Stimulated activated CD8-positive, alpha-beta memory T cell treated with anti-CD3 and anti-CD28 coated beads, Interleukin-4, amount 100 ng/mL, for 4 hours (primary cell): ENCODE measurements around the gene PPP1R7.
"Not testable (repeated sequence)": the region's sequence is repeated elsewhere in the genome, so short reads cannot be mapped to it uniquely, and the experiment has no call there.

Source experiments
- DNase-seq, 2 donors: peaks; one replicate each; pipeline ENCODE4 v3.0.0-alpha.2; 2020; ENCODE audit warnings: low read depth in 2 of 2, low spot score in 1 of 2

Gene PPP1R7

DNA sequence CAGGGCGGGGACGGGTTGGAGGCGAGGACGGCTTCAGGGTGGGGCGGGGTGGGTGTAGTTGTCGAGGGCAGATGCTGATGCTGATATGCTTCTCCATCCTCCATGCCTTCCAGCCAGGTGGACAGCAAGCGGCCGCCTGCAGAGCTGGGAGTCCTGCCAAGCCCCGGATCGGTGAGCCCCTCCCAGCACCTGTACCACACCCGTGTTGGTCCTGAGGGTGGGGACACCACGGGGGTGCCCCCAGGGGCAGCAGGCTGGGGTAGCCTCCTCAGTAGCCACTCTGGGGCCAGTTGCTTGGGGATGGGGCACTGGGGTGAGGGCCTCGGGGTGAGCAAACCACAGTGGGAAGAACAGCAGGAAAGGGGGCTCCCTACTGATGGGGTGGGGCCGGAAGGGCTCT lies 40.8 kb downstream of the PPP1R7 start:
- no peak for DNase-seq

DNA sequence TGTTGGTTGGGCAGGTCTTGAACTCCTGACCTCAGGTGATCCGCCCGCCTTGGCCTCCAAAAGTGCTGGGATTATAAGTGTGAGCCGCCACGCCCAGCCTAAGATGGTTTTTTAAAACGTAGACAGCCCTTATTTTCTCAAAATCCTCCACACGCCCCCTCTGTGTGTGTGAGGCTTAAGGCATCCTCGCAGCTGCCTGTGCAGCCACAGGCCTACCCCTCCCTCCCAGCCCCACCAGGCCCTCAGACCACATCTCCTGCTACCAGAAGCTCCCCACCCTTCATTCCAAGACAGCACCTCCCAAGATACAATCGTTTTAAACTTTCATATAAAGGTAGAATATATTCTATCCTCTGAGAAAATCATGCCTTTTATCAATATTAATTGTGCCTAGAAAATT lies 43.0 kb downstream of the PPP1R7 start:
- DNase-seq: no peak

- no peak for DNase-seq
Measured at GRCh38 chr2:241194811-241195210, 44.5 kb downstream of the PPP1R7 start.

DNA sequence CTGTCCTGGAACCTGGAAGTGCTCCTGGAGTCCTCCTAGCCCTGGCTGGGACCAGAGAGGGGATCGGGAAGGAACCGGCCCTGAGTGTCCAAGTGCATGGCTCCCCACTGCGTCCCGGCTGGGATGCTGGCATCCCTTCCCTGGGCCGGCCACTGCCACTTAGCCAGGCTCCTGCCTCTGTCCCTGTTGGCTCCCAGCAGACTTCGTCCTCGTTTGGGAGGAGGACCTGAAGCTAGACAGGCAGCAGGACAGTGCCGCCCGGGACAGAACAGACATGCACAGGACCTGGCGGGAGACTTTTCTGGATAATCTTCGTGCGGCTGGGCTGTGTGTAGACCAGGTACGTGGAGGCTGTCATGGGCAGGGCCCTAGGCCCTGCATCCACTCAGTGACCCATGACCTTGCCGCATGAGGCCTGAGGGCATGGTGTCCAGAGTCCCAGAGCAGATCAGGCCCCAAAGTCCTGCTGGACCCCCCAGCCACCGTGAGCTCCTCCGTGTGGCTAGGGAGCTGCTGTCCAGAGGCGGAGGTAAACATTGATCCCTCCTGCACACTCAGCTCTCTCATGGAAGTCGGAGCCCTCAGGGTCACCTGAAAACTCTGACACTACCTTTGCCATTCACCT lies 45.4 kb downstream of the PPP1R7 start:
- no peak for DNase-seq

GRCh38 chr2:241197246-241197645 lies 47.0 kb downstream of the PPP1R7 start:
- DNase-seq: not testable (repeated sequence)

DNA sequence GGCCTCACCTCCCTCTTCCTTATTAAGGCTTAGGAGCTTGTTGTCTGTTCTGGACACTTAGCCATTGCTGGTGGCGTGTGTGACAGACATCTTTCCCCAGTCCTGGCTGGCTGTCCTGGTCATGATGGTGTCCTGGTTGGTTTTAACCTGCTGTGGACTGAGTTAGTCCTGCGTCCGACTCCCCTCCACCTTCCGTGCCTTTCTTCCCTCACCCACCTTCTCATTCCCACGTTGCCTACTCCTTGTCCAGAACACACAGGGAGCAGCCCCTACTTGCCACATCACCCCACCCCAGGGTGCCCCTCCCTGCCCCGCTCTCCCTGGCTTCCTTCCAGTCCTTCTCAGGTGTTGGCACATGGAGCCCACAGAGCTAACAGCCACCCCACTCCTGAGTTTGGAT lies 47.7 kb downstream of the PPP1R7 start:
- DNase-seq: no peak

DNA sequence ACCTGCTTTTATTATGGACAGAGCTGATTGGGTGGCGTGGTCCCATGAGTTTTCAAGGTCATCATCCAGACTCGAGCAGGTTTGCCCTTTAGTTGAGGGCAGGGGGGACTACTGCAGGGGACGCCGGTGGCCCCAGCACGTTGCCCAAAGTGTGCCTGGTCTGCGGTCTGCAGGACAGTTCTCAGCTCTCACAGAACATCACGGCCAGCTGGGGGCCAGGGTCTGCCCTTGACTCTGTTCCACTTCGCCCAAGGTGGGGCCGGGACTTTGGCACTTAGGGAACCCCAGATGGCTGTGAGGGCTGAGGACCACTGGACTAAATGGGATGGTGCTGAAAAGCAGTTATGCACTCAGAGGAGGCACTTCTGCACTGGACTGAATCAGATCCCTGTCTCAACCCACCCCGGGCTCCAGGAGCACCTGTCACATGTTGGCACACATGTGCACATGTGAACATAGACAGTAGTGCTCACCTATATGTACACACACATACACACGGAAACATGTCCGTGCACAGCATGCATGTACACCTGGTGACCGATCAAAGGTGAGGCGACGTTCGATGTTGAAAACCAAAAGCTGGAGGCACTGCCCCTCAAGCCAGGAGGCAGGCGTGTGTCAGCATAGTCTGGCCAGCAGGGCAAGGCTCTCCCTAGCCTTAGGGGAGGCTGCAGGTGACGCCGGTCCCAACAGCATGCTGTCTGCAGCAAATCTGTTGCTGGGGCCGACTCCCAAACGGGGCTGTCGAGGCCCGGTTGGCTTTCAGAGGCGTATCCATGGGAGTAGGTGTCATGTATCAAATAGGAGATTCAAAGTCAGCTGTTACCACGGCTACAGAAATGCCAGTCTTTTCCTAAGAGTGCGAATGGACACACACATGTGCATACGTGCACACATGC lies 48.4 kb downstream of the PPP1R7 start:
- DNase-seq: no peak

DNA sequence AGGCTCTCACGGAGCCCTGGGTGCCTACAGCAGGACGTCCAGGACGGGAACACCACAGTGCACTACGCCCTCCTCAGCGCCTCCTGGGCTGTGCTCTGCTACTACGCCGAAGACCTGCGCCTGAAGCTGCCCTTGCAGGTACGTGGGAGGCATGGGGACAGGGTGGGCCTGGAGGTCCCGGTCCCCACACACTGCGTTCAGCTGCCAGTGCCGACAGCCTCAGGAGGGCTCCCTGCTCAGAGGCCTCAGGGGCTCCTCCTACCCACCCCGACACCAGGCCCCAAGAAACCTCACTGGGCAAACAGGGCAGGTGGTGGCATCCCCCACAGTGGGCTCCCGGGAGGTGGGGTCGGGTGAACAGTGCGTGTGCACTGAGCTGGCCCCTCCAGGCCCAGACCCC lies 49.0 kb downstream of the PPP1R7 start:
- no peak for DNase-seq

DNA sequence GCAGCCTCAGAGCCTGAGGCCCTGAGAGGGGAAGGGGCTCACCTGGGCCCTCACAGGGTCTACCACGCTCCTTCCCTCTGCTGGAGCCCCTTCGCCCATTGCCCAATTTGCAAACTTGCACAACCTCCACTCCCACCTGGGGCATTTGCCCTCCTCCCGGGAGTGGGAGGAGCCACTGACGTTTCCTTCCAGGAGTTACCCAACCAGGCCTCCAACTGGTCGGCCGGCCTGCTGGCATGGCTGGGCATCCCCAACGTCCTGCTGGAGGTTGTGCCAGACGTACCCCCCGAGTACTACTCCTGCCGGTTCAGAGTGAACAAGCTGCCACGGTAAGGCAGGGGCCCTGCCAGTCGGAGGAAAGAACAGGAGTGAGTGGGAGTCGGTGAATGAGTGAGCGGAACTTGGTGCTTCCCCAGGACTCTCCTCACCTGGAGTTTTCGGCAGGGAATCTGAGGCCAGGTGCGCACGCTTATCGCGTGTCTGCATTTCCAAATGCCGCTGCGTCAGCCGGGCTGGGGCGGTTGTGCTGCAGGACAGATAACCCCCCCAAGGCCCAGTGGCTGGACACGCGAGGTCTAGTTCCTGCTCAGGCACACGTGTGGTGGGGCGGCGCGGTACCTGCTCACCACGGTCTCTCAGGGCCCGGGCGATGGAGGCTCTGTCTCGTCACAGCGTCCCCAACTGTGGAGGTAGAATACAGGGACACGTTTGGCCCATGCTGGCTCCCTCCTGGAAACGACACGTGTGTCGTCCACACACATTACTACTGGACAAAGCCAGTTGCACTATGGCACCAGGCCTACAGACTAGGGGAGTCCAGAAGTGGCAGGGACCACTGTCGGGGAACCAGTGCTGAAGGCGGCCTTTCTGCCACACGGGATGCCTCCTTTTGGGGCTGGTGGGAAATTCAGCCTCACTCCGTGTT lies 49.9 kb downstream of the PPP1R7 start:
- DNase-seq: no peak

DNA sequence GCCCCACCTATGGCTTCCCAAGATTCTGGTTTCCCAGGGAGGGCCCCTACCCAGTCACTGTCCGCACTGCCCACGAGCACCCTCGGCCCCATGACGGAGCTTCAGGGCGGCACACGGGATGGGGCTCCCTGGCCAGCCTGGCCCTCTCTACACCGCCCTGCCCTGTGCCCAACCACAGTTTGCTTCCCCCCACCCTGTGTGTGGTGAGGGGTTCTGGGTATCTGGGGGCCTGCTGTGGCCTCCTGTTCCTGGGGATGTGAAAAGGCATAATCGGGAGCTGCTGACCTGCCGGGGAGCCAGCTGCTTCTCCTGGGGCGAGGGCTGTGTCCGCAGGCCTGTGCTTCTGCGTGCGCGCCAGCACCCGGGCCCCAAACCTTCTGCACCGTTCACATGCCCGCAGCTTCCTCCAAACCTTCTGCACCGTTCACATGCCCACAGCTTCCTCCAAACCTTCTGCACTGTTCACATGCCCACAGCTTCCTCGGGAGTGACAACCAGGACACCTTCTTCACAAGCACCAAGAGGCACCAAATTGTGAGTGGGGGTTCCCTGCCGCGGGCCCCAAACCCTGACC lies 50.6 kb downstream of the PPP1R7 start:
- DNase-seq: no peak

- DNase-seq: no peak
Measured at GRCh38 chr2:241201445-241202267, 51.4 kb downstream of the PPP1R7 start.

DNA sequence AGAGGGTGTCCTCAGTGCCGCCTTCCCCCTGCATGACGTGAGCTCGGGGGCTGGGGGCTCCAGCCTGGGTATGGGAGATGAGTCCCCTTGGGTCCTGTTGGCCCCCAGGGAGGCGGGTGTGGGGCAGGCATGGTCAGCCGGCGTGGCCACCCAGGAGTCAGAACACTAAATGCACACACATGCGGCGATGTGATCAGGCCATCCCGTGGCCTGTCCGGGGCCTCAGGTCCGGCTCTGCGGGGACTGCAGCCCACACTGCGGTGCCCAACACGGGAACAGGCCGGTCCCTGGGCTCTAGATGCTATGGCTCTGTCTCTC lies 52.0 kb downstream of the PPP1R7 start:
- no peak for DNase-seq

DNA sequence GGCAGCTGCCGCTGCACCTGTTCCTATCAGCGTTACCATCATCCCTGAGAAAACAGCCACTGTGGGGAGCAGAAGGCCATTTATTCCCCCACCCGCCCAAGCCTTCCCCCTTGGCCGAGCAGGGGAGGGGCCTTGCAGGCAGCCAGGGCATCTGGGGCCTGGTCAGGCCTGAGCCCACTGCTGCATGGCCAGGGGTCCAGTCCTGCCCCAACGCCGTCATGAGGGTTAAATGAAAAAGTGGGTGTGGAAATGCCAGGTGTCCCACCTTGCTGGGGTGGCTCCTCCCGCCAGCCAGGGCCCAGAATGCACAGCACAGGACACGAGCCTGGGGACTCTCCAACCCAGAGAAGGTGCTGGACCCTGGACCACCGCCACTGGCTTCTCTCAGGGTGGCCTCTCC lies 52.4 kb downstream of the PPP1R7 start:
- DNase-seq: no peak

GRCh38 chr2:241203218-241204009 lies 53.1 kb downstream of the PPP1R7 start:
- no peak for DNase-seq

GRCh38 chr2:241204010-241204384 lies 53.7 kb downstream of the PPP1R7 start:
- no peak for DNase-seq

DNA sequence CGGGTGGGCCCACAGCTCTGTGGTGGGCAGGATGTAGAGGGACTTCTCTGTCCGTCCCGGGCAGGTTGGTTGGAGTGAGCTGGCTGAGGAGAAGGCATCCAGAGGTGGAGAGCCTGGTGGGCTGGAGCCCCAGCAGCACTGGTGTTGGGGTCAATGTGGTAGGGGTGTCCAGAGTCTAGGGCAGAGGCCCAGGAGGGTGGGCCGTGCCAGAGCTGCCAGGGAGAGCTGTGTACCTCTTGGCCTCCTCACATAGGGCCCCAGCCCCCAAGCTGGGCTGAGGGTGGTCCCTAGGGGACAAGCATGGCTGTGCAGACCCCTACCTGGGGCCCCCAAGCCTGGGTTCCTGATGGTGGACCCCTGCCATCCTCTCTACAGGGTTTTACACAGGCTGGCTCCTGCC lies 54.2 kb downstream of the PPP1R7 start:
- DNase-seq: no peak

DNA sequence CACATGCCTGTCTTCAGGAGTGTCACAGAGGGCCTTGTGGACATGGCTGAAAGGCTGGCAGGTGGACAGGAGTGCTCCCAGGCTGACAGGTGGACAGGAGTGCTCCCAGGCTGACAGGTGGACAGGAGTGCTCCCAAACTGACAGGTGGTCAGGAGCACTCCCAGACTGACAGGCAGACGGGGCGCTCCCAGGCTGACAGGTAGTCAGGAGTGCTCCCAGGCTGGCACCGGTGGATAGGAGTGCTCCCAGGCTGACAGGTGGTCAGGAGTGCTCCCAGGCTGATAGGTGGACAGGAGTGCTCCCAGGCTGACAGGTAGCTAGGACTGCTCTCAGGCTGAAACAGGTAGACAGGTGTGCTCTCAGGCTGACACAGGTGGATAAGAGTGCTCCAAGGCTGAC lies 54.8 kb downstream of the PPP1R7 start:
- DNase-seq: no peak

- DNase-seq: no peak
Measured at GRCh38 chr2:241207151-241207550, 56.9 kb downstream of the PPP1R7 start.

DNA sequence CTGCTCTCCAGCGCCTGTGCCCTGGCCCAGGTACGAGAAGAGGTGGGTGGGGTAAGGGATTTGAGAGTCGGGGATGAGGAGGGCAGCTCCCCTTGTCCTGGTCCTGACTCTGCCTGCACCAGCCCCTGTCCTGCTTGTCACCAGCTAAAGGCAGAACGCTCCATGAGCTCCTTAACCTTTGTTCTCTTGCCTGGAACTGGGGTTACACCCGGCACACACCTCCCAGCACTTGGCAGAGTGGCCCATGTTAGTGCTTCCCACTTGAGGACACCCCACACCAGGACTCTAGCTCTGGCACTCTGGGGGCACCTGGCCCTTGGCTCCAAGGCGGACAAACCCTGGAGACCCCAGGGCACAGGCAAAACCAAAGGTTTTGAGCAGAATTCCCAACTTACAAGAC lies 57.4 kb downstream of the PPP1R7 start:
- no peak for DNase-seq

DNA sequence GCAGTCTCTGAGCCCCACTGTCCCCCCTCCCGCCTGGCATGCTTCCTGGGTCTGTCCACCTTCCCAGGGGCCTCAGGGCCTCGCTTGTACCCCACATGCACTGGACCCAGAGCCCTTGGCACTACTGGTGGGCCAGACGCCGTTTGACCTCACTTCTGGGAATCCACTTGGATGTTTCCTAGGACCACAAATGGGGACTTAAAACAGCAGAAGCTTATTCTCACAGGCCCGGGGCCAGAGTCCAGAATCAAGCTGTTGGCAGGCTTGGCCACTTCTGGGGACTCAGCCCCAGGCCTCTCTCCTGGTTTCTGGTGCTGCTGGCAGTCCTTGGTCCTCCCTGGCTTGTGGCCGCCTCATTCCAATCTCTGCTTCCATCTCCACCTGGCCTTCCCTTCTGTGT lies 57.8 kb downstream of the PPP1R7 start:
- DNase-seq: no peak
